ENCODE results near the gene DIP2C.

DIP2C gene

GRCh38 chr10:476455-476780 lies 213.1 kb downstream of the DIP2C start:
- no peak for DNase-seq

GRCh38 chr10:475709-476454 lies 213.6 kb downstream of the DIP2C start:
- DNase-seq: no peak

- no peak for DNase-seq
Observed at GRCh38 chr10:474946-475345, 214.5 kb downstream of the DIP2C start.

GRCh38 chr10:474406-474805 lies 215.1 kb downstream of the DIP2C start:
- no peak for DNase-seq

GRCh38 chr10:472241-472910 lies 217.1 kb downstream of the DIP2C start:
- DNase-seq: no peak

GRCh38 chr10:470339-471003 lies 219.0 kb downstream of the DIP2C start:
- DNase-seq: no peak

GRCh38 chr10:469947-470338 lies 219.5 kb downstream of the DIP2C start:
- DNase-seq: no peak

GRCh38 chr10:459743-460142 lies 229.7 kb downstream of the DIP2C start:
- no peak for DNase-seq

GRCh38 chr10:458421-458851 lies 231.0 kb downstream of the DIP2C start:
- no peak for DNase-seq

- DNase-seq: no peak
Observed at GRCh38 chr10:456486-456885, 233.0 kb downstream of the DIP2C start.

- peak; percentile 95 for DNase-seq
Observed at GRCh38 chr10:454860-455259, 234.6 kb downstream of the DIP2C start.

- DNase-seq: no peak
Observed at GRCh38 chr10:453647-454046, 235.8 kb downstream of the DIP2C start.

- DNase-seq: peak; percentile 17
Observed at GRCh38 chr10:452512-453426, 236.7 kb downstream of the DIP2C start.

- no peak for DNase-seq
Observed at GRCh38 chr10:451856-452255, 237.6 kb downstream of the DIP2C start.

GRCh38 chr10:451021-451471 lies 238.4 kb downstream of the DIP2C start:
- no peak for DNase-seq

- no peak for DNase-seq
Observed at GRCh38 chr10:450463-450862, 239.0 kb downstream of the DIP2C start.

GRCh38 chr10:449331-449730 lies 240.1 kb downstream of the DIP2C start:
- DNase-seq: peak; percentile 32

GRCh38 chr10:443459-443858 lies 246.0 kb downstream of the DIP2C start:
- DNase-seq: no peak

GRCh38 chr10:442209-442608 lies 247.3 kb downstream of the DIP2C start:
- no peak for DNase-seq

GRCh38 chr10:441659-442058 lies 247.8 kb downstream of the DIP2C start:
- no peak for DNase-seq

- DNase-seq: no peak
Observed at GRCh38 chr10:440127-440526, 249.3 kb downstream of the DIP2C start.

GRCh38 chr10:437698-438490 lies 251.6 kb downstream of the DIP2C start:
- no peak for DNase-seq
